C1 segment of cervical spinal cord (tissue), 14 donors: Measurements from ENCODE around the gene ABCF2.

Experiments
- DNase-seq, 14 donors: peaks; one replicate each; lab custom pipeline; 2025; lab: John Stamatoyannopoulos, UW

ABCF2 gene

DNA sequence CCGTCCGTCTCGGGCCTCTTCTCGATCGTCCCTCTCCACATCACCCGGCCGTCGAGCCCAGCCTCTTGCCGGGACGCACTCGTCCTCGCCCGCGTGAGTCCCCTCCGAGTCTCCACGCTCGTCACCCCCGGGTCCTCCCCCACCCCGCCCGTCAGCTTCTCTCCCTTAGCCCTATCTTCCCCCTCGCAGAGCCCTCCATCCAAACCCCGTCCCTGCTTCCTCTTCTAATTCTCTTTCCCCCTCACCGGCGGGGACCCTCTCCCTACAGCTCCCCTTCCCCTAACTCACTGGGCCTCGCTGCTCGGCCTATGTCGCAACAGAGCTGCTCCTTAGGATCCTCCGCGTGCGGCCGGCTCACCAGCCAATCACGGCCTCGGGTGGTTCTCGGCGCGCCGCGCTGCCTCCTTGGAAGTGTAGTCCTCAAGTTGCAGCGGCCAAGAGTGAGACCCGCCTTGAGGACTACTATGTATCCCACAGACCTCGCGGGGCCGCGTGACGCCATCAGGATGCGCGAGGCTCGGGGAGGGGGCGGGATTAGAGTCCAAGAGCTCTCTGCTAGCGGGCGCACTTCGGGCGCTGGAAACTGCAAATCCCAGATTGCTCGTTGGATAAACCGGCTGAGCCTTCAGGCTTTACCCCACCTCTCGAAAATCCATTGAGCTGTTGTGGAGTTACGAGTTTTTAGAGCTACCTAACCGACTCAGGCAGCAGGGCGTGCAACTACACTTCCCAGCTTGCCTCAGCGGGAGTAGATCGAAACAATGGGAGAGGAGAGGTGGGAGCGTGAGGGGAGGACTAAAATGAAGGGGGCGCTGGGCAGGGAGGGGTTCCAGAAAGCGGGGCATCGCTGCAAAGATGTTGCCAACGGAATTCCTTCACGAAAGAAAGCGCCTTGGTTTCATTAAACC, at the start of gene ABCF2:
Gene ABCF2, minus strand, starts transcription at position 331 of the 908 bp plus-strand sequence. CDS start 747 bp downstream, outside the sequence.
- peak; percentile 91 to 99 (median 98) for DNase-seq

- peak in 3 of 14 donors; percentile 28 to 90 (median 47) for DNase-seq
Observed at GRCh38 chr7:151275813-151276577, 49.0 kb upstream of the ABCF2 start.

GRCh38 chr7:151274936-151275812, 48.2 kb upstream of the ABCF2 start:
- no peak for DNase-seq

DNA sequence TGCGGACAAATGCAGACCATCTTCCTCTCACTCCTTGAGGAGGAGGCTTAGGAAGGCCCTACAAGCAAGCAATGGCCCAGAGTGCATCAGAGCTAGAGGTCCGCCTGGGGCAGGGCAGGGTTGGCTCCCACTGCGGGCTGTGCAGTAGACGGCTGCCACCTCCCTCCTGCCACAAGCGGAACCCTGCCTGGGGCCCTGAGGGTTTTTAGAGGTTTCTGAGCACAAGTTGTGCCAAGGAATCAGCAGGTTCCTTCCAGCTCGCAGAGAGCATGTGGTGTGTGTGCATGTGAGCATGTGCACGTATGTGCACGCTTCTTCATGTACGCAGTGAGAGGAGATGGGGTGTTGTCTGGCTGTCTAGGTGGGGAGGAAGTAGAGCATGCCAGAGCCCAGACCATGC, 47.4 kb upstream of the ABCF2 start:
- no peak for DNase-seq

DNA sequence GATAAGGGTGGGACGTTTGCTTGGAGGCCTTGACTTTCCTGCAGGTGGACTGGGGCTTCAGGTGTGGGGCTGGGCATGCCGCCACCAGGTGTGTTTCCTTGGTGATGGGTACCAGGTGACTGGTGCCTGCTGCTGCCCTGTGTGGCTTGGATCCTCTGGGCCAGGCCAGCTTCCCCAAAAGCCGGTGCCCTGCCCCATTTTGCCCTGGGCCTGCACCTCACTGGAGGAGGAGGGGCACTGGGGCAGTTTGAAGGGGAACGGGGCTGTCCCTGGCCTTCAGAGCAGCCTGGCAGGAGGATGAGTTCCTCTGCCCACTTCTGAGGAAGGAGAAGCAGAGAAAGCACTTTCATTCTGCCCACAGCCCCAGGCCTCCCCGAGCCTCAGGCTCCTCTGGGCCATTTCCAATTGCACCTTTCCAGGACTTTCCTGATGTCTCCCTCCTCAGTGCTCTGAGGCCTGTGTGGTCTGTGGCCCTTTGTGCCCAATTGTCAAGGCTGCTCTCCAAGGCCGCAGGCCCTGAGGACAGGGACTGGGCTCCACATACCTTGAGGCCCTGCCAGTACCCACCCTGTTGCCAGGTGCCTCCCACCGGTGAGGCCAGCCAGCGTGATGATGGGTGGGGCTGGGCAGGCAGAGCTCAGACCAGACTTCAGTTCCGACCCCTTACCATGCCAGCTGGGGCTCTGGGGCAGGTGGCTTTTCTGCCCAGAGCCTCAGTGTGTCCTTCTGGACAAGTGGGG, 46.8 kb upstream of the ABCF2 start:
- no peak for DNase-seq

GRCh38 chr7:151272877-151273276, 45.9 kb upstream of the ABCF2 start:
- no peak for DNase-seq

GRCh38 chr7:151272405-151272804, 45.4 kb upstream of the ABCF2 start:
- DNase-seq = peak in 1 of 14 donors; percentile 29

GRCh38 chr7:151271699-151272355, 44.8 kb upstream of the ABCF2 start:
- peak in 2 of 14 donors; percentile 8 to 29 for DNase-seq

DNA sequence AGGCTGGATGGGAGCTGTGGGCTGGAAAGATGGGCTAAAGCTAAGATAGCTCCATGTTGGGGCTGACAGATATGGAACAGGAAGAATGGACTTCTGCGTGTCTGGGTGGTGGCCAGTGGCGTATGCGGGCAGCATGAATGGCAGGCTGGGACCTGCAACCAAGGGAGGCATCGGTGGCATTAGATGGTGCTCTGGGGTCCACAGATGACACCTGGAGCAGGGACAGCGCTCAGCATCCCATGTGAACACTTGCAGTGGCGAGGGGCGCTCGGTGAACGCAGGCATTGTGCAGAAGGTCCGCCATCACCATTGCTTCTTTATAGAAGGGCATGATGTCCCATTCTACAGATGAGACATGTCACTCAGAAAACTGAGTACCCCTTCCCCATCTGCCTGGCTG, 42.5 kb upstream of the ABCF2 start:
- no peak for DNase-seq

DNA sequence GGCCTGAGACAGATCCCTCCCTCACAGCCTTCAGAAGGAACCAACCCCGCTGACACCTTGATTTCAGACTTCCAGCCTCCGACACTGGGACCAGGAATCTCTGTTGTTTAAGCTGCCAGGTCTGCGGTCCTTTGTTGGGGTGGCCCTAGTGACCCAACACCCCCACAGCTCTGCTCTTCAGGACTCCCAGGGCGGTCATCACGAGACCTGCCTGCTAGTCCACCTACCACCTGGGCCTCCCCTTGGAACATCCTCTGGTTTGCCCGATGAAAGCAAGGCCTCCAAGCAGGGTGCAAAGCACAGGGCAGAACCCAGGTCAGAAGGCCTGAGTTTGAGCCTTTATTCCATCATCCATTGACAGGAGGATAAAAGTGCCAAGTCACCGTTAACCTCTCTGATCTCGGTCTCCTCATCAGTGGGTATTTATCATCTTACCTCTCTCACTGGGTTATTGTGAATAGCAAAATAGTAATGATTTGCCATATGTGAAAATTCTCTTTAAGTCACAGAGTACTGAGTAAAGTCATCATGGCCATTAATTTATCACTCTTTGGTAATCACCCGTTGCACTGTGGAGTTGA, 38.4 kb upstream of the ABCF2 start:
- no peak for DNase-seq

DNA sequence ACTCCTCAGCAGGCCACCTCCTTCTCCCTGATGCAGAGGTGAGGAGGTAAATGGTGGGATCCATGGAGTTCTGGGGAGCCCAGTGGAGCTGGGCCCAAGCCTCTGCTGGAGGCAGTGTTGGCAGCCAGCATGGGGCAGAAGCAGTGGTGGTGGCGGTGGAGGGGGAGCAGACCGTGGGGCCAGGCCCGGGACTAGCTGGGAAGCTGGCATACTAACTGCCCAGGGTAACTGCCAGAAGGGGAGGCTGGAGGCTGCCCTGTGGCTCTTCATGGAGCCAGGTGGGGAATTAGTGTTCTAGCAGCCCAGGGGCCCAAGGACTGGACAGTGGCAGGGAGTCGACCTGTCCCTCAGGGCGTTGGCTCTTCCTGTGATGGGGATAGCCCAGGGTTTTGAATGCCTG, 37.6 kb upstream of the ABCF2 start:
- no peak for DNase-seq

- DNase-seq = no peak
Observed at GRCh38 chr7:151261529-151261928, 34.5 kb upstream of the ABCF2 start.

DNA sequence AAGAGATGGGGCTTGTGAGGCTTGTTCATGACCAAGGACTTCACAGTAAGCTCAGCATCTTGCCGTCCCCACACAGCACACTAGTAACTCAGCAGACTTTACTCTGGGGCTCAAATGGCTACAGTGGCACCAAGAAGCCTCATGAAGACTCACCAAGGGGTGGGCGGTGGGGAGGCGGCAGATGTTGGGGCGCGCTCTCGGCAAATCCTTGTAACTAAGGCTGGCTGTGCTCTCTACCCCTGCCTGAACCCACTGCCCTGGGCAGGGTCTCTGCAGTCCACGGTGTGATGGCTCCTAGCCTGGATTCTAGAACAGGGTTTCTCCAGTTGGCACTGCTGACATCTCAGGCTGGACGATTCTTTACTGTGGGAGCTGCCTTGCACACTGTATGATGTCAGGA, 33.9 kb upstream of the ABCF2 start:
- DNase-seq = no peak

DNA sequence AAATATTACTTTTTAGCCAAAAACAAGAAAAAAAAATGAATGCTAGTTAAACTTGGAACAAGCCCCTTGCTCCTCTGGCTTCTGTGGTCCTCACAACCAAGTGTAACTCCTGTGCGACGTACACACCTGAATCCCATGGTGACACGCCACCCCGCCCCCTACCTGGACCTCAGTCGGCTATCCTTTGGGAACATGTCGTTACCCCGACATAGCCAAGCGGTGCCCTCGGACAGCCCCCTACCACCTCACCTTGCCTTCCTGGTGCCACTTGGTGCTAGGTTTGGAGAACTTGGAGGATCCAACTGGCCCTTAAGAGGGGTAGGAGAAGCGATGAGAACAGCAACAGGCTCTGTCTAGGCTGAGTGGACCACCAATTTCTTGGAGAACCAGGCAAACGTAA, 33.5 kb upstream of the ABCF2 start:
- no peak for DNase-seq

DNA sequence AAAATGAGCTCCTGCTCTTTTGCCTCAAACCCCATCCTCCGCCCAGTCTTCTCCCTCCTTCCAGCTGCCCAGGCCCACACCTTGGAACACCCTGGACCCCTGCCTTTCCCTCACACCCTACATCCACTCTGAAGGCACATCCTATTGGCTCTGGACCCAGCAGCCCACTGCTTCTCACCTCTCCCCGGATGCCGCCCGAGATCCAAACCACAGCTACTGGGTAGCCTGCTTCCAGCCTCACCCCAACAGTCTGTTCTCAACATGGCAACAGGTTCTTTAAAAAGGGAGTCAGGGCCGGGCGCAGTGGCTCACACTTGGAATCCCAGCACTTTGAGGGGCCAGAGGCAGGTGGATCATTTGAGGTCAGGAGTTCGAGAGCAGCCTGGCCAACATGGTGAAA, 31.0 kb upstream of the ABCF2 start:
- DNase-seq = no peak

DNA sequence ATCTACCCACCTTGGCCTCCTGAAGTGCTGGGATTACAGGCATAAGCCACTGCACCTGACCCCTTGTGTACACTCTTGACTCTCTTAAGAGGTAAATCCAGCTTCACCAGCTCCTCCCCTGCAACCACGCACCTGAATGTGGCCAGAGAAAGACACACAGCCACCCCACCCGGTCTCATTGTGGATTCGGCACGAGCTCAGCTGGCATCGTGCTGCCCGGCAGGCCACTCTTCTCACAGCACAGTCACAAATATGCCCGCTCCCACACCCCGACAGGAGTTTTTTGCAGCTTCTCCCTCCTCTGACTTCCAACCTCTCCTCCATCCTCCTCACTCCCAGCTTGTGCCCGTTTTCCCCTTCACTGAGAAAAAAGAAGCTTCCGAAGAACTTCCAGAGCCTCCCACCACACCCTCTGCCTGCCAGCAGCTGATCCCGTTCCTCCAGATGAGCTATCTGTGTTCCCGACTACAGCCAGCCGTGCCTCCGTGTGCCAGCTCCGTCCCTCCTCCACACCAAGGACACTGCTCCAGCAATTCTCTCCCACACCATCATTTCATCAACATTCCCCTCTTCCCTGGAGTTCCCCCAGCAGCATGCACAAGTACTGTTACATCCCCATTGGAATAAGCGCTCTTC, 29.5 kb upstream of the ABCF2 start:
- DNase-seq = no peak

- DNase-seq = no peak
Observed at GRCh38 chr7:151255390-151255789, 28.4 kb upstream of the ABCF2 start.

DNA sequence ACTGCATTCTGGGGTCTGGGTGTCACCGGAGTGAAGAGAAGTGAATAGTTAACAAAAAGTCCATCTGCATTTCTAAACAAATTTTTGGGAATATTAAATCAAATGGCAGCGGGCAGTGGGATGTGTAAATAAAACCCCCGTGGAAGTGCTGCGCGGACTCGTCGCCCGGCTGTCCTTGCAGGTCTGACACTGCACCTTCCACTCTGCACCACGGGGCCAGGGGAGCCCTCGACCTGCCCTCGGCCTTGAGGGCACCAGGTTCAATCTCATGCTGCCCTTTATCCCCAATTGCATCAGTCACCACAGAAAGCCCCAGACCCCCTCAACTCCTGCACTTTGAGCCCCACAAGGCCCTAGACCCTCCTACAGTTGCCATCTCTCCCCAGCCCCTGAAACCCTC, 27.8 kb upstream of the ABCF2 start:
- no peak for DNase-seq

DNA sequence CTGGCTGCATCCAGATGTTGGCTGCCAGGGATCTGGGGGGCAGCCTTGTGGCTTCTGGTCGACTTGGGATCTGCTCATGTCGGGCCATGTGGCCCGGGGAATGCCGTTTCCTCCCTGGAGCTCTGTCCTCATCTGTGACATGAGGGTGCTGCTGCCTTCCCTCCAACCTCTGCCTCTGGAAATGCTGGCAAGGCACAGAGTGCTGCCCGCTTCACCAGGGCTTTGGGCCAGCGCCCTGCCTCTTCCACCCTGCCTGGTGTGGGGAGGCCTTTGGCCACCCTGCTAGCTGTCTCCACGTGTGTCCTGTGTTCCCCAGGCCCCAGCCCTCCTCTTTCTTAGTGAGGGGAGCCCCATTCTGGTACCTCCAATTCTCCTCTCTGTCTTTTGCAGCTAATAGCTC, 27.3 kb upstream of the ABCF2 start:
- DNase-seq = peak in 1 of 14 donors; percentile 54
